GM18858 (cell line): ENCODE data around the gene TCF21.
"Not testable (repeated sequence)": the region's sequence is repeated elsewhere in the genome, so short reads cannot be mapped to it uniquely, and the experiment has no call there.

ENCODE experiments used
- ATAC-seq: cut with Tn5 transposase; IDR thresholded peaks from one replicate; pipeline ENCODE4 v1.9.1; 2021; ENCODE audit not compliant: unreplicated experiment

The TCF21 gene

DNA sequence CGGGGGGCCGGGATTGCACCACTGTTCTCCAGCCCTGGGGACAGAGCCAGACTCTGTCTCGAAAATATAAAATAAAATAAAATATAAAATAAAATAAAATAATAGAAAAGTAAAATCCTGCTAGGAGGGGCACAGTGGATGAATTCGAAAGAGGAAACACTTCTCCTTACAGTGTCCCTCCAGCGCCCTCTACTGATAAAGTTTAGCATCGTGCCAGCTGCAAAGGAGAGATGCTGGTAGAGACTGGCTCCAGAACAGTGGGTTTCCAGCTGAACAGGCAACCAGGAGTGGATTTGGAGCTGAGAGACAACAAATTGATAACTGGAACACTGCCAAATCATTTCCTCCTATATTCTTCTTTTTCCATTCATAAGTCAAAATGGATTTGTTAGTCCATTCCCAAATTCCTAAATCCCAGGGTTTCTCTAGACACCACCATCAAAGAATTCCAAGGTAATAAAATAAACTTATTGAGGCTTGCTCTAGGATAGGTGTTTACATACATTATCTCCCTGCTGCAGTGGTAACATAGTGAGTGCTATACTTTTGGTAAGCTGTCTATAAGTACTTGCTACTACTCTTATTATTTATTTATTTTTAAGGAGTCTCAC is 32.4 kb downstream of the TCF21 start:
- ATAC-seq, result no peak

DNA sequence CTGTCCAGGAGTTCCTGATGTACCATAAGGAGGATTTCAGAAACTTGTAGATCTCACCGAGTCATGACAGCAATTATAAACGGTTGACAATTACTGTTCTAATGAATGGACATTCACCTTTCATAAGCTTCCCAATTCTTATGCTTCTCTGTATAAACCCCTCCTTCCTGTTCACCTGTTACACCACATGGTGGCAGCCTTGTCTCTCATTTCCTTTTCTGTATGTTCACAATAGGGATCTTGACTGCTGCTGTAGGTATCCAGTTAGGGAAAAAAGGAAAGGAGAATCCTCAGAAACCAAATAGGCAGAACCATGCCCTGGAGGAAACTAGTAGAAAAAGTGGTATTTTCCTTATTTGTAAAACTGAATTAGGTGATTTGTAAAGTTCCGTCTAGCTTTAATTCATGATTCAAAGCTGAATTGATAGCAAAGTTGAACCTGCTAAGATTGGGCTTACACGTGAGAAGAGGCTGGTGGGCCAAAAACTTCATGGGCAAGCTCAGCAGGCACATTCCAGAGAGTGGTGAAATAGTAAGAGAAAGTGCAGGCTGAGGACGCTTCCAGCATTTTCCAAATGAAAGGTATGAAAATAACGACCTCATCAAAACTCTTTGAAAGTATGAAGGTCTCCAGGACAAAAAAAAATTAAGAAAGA is 35.2 kb downstream of the TCF21 start:
- ATAC-seq, result peak; percentile 79

DNA sequence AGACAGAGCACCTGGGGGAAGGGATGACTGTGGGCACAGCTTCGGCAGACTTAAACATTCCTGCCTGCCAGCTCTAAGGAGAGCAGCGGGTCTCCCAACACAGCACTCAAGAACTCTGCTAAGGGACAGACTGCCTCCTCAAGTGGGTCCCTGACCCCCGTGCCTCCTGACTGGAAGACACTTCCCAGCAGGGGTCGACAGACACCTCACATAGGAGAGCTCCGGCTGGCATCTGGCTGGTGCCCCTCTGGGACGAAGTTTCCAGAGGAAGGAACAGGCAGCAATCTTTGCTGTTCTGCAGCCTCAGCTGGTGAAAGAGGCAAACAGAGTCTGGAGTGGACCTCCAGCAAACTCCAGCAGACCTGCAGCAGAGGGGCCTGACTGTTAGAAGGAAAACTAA is 42.3 kb downstream of the TCF21 start:
- ATAC-seq, result not testable (repeated sequence)

DNA sequence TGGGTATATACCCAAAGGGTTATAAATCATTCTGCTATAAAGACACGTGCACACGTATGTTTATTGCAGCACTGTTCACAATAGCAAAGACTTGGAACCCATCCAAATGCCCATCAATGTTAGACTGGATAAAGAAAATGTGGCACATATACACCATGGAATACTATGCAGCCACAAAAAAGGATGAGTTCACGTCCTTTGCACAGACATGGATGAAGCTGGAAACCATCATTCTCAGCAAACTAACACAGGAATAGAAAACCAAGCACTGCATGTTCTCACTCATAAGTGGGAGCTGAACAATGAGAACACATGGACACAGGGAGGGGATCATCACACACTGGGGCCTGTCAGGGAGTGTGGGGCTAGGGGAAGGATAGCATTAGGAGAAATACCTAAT is 47.4 kb downstream of the TCF21 start:
- not testable (repeated sequence) for ATAC-seq

DNA sequence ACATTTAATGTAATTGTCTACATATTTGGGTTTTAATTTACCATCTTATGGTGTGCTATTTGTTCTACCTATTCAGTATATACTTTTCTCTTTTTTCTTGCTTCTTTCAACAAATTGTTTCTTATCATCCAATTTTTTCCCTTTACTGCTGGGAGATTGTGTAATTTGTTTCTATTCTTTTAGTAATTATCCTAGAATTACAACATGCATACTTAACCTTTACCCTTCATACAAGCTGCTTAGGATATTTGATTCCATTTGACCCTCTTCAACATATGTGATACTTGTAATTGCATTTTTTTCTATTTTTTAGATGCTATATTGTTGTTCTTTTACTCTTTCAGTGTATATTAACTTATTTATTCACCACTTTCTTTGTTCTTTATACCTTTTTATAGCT is 49.0 kb downstream of the TCF21 start:
- ATAC-seq, result no peak

DNA sequence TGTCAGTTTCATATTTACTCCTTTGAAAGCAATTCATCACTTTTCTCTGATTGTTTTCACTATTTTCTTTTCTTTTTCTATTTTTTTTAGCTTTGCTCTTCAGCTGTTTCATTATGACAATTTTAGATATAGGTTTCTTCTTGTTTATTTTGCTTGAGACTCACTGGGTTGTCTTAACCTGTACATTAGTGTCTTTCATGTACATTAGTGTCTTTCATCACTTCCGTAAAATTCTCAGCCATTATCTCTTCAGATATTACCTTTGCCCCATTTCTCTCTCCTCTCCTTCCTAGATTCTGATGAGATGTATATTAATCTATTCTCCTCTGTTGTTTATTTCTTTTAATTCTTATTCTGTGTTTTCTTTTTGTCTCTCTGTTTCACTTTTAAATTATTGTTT is 49.6 kb downstream of the TCF21 start:
- no peak for ATAC-seq

DNA sequence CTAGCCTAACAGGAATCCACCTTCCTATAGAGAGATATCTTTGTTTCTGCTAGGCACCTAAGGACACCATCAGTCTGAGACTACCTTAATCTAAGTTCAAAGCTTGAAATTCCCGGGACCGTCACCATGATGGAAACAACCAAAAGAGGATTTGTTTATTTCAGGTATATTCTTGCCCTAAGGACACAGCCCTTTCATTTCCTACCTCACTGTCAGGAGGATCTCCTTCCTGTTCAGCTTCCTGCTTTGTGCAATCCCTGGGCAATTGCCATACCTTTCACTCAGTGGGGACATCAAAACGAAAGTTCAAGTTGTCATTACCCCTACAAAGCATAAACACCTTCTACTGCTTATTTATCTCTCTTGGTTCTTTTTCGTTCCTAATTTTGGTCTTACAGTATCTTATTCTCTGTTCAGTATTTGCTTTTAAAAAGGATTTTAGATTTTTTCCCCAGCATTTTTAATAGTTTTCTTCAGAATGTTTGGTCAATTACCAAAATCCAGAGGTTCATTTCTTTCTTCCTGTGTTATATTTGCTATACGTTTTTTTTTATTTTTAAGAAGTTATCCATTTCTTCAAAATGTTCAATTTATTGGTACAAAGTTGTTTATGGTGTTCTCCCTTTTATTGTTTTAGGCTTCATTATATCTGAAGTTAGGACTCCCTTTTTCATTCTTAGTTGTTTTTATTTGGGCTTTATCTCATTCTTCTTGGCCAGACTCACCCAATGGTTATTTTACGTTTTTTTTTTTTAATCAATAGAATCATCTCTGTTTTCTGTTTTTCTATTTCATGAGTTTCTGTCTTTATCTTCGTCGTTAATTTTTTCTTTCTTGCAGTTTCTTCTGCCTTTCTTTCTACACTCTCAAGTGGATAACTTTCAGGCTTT is 51.1 kb downstream of the TCF21 start:
- ATAC-seq, result no peak
